Midbrain (tissue), 1 donor: ENCODE measurements around the gene THAP4.
"Not testable (repeated sequence)": the region's sequence is repeated elsewhere in the genome, so short reads cannot be mapped to it uniquely, and the experiment has no call there.

Source experiments
- DNase-seq: peaks from one replicate; lab custom pipeline; 2025; lab: John Stamatoyannopoulos, UW

Gene THAP4

DNA sequence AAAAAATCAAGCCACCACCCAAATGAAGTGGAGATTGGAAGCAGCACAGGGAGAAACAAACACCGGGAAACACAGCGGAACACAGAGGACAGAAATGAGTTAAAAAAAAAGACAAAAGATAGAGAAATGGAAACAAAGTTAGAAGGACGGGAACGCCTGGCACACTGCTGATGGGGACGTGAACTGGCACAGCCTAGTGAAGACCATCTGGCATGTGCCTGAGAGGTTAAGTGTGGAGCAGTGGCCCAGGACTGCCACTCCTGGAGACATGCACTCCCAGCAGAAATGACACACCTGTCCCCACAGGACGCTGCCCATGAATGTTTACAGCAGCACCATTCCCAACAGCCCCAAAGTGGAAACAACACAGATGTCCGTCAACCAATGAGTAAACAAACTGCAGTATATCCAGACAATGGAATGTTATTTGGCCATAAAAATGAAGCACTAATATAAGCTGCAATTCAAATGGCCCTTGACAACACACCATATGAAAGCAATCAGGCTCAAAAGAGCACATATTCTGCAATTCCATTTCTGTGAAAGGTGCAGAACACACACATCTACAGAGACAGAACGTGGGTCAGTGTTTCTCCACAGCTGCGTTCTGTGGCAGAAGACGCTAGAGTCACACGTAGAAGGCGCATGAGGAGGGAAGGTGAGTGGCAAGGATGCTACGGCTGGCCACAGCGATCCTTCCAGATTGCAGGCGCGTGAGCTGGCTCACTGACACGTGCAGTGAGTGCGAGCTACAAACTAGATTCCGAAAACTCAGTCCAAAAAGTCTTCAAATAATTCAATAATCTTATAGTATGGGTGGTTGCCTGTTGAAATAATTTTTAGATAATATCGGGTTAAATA lies 24.6 kb downstream of the THAP4 start:
- DNase-seq = no peak

DNA sequence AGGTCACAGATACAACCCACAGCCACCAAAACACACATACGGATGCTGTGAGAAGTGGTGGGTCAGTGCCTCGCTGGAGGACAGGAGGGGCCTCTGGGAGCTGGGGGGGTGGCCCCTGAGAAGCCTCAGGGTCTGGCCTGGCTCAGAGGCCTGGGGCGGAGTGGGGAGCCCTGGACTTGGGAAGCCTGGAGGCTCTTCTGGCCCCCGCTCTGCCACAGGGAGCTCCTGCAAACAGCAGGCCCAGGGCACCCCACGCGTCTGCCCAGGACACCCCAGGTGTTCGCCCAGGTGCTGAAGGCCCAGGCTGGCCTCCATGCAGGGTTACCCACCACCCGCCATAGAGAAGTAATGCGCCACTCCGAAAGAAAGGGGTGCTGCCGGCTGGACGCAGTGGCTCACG lies 25.9 kb downstream of the THAP4 start:
- DNase-seq = no peak

DNA sequence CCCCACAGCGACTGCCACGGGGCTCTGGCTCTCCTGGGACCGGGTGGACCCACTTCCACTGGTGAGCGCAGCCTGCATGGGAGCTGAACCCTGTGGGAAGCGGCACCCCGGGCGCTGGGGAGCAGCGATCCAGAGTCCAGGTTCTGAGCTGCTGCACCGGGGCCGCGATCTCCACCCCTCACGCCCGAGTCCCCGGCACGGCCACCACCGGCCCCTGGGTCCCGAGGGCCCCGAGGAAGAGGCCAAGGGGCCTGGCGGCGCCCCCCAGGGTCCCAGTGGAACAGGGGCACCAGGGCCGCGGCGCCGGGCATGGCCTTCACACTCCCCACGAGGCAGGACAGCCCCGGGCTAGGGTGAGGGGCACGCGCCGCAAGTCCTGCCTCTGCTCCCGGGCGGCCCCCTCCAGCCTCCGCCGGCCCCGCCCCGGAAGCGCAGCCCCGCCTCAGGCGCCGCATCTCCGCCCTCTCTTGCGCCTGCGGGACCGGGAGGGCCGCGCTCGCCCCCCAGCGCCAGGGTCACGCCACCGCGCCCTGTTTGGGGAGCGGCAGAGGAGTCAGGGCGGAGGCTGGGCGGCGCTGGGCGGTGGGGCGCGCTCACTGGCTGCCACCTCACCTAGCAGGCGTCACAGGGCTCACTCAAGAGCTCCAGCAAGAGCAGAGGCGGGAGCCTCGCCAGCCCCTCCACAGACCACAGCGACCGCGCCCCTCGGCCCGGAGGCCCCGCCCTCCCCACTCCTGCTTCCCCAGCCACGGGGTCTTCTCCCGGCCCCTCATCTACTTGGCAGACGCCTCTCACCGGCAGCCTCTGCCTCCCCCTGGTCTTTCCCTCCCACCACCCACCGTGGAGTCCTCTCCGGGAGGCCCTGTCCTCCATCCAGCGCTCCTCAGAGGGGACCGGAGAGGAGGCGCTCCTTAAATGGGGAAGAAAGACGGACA lies 26.8 kb downstream of the THAP4 start:
- peak; percentile 66 for DNase-seq

DNA sequence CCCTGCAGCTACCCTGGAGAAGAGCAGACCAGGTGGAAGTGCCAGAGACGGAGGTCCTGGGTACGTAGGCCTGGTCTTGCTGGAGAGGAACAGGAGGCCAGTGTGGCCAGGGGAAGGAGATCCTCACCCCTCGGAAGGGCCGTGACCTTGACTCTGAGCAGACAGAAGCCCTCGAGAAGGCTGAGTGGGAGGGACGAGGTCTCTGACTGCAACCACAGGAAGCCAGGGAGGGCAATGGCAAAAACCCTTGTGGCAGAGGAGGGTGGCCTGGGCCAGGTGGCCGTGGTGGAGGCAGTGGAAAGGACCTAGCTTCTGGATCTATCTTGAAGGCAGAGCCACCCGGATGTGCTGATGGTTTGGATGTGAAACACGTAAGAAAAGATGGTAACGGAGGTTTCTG lies 28.1 kb downstream of the THAP4 start:
- DNase-seq = no peak

DNA sequence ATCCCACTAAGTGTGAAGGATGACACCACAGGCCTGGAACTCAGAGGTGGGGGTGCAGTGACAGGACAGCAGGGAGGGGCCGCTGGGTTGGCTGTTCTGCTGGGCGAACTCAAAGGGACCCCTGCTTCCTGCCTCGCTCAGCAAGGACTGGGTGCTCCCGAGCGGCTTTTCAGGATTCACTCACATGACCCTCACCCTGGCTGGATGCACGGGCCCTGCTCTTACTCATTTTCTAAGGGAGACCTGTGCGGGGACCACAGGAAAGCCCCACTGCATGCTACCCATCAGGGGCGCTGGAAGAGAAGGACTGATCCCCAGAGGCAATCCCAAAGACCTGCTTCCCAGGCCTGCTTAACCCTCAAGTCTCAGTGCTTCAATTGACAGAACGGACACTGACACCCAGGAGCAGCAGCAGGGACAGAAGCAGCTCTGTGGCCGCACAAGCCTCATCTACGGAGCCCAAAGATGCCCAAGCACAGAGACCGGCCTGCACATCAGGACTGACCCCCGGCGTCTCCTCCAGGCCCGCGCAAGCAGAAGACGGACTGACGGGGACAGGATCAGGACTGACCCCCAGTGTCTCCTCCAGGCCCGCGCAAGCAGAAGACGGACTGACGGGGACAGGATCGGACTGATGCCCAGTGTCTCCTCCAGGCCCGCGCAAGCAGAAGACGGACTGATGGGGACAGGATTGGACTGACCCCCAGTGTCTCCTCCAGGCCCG lies 29.6 kb downstream of the THAP4 start:
- no peak for DNase-seq

DNA sequence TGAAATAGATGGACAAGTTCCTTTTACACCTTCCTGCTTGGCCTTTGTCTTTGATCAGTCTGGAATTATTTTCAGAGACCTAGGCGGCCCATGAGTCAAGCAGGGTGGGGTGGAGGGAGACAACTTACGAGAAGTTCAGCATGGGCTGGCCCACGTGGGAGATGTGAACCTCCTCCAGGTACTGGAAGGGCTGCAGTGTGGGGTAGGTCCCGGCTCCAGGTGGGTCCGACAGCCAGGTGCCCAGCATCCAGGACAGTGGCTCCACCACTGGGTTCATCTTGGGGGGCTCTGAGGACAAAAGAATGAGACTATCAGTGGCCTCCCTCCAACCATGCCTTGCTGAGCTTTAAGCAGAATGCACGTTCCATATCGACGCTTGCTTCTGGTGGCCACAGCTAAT lies 30.8 kb downstream of the THAP4 start:
- no peak for DNase-seq

DNA sequence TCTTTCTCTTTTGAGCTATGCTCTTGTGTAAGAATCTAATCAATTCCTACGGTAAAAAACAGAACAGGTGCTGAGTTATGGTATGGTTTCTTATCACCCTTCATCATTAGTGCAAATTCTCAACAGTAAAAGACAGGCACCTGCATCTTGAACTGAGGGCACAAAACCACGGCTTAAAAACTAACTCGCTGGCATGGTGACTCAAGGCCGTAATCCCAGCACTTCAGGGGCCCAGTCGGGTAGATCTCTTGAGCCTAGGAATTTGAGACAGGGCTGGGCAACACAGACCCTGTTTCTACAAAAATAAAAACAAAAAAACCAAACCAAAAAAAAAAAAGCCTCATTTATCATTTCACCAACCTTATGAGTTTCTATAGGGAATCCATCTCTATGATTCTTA lies 33.3 kb downstream of the THAP4 start:
- DNase-seq = no peak

DNA sequence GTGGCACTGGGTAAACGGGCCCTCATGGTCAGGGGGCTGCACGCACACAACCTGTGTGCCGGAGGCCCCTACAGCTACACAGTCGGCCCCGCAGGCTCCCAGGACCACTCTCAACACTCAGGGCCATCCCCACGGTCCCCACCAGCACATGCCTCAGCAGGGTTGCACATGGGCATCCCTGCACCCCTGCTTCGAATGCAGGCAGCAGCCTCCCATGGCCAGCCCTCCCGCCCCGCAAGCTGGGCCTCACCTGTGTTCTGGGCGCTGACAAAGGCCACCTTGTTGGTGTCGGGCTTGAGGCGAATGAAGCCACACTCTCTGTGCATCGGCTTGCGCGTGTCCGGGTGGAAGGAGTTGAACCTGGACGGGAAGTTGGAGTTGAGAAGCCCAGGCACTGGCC lies 34.2 kb downstream of the THAP4 start:
- DNase-seq = no peak

DNA sequence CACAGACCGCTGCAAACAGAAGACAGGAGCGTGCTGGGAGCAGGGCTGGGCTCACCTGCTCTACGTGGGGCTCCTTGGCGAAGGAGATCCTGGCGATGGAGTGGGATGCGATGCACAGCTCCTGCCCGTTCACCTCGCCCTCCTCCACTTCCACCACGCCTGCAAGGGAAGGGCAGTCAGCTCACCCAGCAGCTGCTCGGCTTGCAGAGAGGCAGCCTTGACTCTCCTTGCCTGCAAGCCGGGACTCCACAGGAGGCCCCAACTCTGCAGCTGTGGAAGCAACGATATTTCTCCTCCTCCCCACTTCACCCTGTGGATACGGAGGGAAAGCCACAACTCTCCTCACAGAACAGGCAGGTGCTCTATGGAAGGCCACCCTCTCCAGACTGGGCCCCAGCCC lies 35.1 kb downstream of the THAP4 start:
- DNase-seq = no peak

DNA sequence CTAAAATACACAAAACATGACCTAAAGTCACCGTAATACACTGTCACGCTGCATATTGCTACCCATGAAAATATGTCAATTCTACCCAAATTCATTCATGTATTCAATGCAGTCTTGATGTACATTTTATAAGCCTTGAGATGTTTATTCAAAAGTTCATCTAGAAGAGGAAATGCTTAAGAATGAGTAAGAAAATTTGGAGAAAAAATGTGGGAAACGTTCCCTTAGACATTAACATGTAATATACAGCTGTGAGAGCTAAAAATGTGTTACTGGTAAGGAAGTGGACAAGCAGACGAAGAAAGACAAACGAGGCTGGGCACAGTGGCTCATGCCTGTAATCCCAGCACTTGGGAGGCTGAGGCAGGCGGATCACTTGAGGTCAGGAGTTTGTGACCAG lies 37.3 kb downstream of the THAP4 start:
- no peak for DNase-seq

DNA sequence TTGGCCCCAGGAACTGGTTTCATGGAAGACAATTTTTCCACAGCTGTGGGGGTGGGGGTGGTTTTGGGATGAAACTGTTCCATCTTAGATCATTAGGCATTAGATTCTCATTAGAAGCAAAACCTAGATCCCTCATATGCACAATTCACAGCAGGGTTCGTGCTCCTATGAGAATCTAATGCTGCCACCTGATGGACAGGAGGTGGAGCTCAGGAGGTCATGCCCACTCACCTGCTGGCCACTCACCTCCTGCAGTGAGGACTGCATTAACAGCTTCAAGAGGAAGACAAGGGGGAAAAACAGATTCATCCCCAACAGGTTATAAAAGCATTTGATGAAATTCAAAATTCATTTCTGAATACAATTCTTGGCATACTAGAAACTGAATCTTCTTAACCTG lies 38.5 kb downstream of the THAP4 start:
- no peak for DNase-seq

DNA sequence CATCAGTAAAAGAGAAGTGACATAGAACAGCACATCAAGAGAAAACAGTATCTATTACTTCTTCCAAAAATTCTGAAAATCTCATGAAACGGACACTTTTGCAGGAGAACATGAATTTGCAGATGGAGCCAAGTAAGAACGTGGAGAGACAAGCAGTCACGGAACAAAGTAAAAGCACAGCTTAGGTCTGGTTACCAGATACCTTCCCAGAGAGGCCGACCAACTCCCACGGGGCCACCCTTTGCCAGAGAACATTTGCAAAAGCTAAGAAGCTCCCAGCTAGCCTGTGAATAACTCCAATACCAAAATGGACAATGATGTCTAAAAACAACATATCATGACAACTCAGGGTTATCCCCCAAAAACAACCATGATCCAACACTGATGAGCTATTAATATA lies 38.9 kb downstream of the THAP4 start:
- DNase-seq = no peak

DNA sequence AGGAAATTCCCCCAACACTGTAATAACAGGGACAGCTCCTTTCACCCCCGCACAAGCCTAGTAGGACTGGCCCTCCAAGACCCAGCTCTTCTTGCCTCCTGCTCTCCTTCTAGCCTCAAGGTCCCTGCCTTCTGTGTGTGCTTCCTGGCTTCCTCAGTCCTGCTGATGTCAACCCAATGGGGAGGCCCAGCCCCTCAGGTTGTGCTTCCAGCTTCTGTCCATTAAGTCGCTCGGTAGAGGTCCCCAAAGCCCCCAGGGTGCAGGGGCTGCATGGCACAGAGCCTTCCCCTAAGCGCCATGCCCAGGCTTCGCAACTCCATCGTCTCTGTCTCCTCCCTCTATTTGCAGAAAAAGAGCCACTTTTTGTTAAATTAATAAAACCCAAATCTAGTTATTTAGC lies 39.4 kb downstream of the THAP4 start:
- no peak for DNase-seq

DNA sequence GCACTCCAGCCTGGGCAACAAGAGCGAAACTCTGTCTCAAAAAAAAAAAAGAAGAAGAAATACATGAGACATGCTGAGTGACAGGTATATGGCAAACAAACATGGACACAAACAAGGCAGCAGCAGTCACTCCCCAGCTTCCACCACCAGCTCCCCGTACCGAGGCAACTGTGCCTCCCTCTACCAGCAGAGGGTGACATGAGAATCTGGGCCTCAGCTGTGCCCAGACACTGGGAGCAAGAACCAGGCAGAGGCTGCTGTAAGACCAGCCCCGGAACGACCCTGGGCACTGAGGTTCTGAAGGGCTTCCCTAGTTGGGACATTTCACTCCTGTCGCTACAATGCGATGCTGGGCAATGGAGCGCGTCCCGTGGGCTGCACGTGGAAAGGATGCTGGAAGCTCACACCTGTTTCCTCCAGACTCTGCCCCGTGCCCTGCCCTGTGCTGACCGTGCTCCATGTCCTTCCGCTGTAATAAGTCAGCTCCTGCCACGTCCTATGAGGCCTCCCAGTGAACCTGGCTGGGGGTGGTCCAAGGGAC lies 41.3 kb downstream of the THAP4 start:
- no peak for DNase-seq

DNA sequence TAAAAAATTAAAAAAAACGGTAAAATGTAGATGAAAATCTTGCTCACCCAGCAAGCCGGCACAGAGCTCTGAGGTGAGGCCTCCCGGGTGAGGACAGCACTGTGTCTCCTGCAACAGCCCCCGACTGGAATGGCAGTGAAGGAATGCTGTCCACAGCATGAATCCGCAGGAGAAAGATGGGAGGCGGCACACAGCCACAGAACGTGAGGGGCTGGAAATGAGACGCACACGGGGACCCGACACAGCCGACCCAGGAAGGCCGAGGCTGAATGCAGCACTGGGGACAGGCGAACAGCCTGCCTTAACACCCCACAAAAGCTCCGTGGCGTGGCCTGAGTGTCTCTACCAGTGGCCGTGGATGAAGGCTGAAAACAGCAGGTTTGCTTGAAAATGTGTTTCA lies 43.7 kb downstream of the THAP4 start:
- no peak for DNase-seq

DNA sequence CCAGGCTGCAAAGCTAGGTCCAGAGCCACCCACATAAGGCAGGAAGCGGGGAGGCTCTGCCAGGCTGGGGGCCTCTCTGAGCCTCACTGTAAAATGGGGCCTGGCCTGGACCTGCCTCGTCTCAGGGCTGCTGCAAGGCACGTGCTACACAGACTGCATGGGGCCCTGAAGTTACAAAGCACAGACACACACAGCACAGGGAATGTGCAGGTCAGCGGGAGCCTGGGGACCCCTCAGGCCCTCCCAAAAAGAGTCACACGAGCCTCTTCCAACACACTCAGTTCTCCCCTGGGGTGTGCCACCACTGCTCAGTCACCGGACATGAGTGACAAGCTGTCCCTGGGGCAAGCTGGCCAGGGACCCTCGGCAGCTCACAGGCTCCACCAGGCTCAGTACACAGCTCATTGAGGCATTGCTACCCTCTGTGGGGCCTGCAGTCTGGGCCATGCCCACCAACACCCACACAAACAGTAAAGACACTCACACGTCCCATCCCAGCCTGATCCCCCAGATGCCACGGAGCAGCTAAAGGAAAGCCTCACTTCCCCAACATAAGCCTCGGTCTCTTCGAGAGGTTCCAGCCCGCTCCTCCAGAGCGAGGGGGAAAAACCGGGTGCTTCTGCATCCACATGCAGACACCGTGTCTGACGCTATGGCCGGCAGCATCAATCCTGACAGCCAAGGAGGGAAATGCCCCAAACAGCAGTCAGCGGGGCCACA lies 44.7 kb downstream of the THAP4 start:
- no peak for DNase-seq

DNA sequence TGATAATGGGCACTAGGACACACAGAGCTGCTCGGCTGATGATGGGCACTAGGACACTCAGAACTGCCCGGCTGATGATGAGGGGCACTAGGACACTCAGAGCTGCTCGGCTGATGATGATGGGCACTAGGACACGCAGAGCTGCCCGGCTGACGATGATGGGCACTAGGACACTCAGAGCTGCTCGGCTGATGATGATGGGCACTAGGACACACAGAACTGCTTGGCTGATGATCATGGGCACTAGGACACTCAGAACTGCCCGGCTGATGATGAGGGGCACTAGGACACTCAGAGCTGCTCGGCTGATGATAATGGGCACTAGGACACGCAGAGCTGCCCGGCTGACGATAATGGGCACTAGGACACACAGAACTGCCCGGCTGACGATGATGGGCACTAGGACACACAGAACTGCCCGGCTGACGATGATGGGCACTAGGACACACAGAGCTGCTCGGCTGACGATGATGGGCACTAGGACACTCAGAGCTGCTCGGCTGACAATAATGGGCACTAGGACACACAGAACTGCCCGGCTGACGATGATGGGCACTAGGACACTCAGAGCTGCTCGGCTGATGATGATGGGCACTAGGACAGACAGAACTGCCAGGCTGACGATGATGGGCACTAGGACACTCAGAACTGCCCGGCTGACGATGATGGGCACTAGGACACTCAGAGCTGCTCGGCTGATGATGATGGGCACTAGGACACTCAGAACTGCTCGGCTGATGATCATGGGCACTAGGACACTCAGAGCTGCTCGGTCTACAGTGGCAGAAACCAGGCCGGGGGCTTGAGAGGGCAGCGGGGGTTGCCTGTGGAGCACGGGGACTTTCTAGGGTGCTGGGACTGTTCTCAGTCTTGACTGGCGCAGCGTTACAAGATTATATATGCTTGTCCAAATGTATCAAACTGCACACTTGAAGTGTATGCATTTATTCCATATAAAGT lies 46.2 kb downstream of the THAP4 start:
- not testable (repeated sequence) for DNase-seq

DNA sequence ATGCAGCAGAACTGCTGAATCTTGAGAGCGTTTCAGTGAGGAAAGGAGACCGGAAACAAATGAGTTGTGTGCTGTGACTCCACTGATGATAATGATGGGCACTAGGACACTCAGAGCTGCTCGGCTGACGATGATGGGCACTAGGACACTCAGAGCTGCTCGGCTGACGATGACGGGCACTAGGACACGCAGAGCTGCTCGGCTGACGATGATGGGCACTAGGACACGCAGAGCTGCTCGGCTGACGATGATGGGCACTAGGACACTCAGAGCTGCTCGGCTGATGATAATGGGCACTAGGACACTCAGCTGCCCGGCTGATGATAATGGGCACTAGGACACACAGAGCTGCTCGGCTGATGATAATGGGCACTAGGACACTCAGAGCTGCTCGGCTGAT lies 47.1 kb downstream of the THAP4 start:
- not testable (repeated sequence) for DNase-seq

DNA sequence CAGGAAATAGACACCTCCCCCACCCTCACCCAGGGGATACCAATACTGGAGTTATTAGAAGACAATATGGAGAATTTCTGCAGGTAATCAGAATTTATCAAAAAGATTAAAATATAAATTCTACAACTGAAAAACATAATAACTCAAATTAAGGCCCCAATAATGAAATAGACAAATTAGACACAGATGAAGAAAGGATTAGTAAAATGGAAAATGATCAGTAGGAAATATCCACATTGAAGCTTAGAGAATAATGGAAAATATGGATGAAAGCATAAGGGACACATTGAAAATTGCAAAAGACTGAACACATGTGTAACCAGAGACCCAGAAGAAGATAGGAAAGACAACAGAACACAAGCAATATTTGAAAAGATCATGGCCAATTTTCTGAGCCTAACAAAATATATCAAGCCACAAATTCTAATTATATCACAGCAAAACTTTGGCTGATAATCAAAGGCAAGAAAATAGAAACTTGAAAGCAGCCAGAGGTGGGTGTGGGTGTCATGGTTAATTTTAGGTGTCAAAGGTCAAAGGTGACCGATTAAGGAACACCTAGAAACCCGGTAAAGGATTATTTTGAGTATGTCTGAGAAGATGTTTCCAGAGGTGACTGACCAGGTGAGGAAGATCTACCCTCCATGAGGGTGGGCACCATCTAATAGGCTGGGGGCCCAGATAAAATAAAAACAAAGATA lies 50.2 kb downstream of the THAP4 start:
- DNase-seq = no peak

DNA sequence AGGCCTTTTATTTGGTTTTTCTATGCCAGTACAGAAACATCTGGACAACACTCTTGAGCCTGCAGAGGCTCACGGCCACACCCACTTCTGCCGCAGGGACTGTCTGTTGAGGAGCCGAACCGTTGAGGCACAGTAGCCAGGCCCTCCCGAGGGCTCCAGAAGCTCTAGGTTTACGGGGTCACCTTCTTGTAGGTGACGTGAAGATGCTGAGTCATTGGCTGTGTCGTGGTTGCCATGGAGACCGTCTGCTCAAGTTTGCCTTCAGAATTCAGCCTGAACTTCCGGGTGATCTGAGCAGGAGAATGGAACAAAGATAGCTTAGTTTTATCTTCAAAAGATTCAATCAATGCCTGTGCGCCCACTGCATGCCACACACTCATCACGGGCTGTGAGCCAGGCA lies 52.5 kb downstream of the THAP4 start:
- DNase-seq = no peak
